Measurements from ENCODE around the gene CPSF6.
A peak's percentile ranks its signal among the peaks of the same experiment; 100 is the strongest.

The CPSF6 gene

GRCh38 chr12:69278814-69279782 is 39.7 kb downstream of the CPSF6 start:
- Histone ChIP-seq H3K4me3 (no peak overlapping the region), H3K27ac (no peak overlapping the region), H3K4me1 (peaks cover 0 to 17% (median 9%) of the 10 kb centered on the region in 4 donors), H3K36me3 (no peaks in the 10 kb centered on the region), H3K9me3 (no peaks in the 10 kb centered on the region), H3K27me3 (no peaks in the 10 kb centered on the region)
- DNase-seq = no peak
- intact Hi-C loops (cut with DNase I; ENCODE audit: low total_unique reads) = no loop called here
- TF ChIP-seq CTCF (IDR thresholded peaks at IDR 0.05) = no peak

DNA sequence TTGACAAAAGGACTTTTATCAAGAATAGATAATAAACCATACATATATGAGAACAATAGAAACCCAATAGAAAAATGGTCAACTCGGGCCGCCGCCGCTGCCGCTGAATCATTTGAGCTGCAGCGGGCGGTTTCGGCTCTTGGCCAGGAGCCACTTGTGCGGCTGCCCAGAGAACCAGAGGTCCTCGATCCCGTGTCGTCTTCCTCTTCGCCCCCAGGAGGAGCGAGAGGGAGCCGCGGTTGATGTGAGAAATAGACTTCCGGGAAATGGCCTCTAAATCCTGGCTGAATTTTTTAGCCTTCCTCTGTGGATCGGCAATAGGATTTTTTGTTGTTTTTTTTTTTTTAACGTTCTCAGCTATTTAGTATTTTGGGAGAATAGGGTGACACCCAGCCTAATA is 44.8 kb downstream of the CPSF6 start:
- no peak for TF ChIP-seq CTCF (IDR thresholded peaks at IDR 0.05)
- intact Hi-C loops (cut with DNase I; ENCODE audit: low total_unique reads) = no loop called here
- Histone ChIP-seq H3K4me1 (peaks cover 0 to 11% (median 5%) of the 10 kb centered on the region in 4 donors), H3K27ac (no peak overlapping the region), H3K4me3 (peak overlapping the region; percentile 25 to 32), H3K36me3 (no peaks in the 10 kb centered on the region), H3K27me3 (peaks cover 0 to 4% of the 10 kb centered on the region in 2 donors), H3K9me3 (no peaks in the 10 kb centered on the region)
- peak; percentile 69 to 76 for DNase-seq

- Histone ChIP-seq H3K27ac (no peak overlapping the region), H3K36me3 (no peaks in the 10 kb centered on the region), H3K9me3 (no peaks in the 10 kb centered on the region), H3K4me3 (no peak overlapping the region), H3K4me1 (peaks cover 0 to 11% (median 5%) of the 10 kb centered on the region in 4 donors), H3K27me3 (peaks cover 0 to 11% of the 10 kb centered on the region in 2 donors)
- no peak for DNase-seq
- intact Hi-C loops (cut with DNase I; ENCODE audit: low total_unique reads) = no loop called here
- no peak for TF ChIP-seq CTCF (IDR thresholded peaks at IDR 0.05)
Observed at GRCh38 chr12:69287556-69287955, 48.2 kb downstream of the CPSF6 start.

- peak; percentile 65 to 73 for DNase-seq
- Histone ChIP-seq H3K4me1 (no peaks in the 10 kb centered on the region), H3K27me3 (peaks cover 0 to 11% of the 10 kb centered on the region in 2 donors), H3K36me3 (no peaks in the 10 kb centered on the region), H3K27ac (no peak overlapping the region), H3K9me3 (no peaks in the 10 kb centered on the region), H3K4me3 (no peak overlapping the region)
- intact Hi-C loops (cut with DNase I; ENCODE audit: low total_unique reads) = no loop called here
- TF ChIP-seq CTCF (IDR thresholded peaks at IDR 0.05) = peak; percentile 40 to 45
Observed at GRCh38 chr12:69290545-69291277, 51.3 kb downstream of the CPSF6 start.

GRCh38 chr12:69291278-69291593 is 51.9 kb downstream of the CPSF6 start:
- Histone ChIP-seq H3K4me1 (no peaks in the 10 kb centered on the region), H3K36me3 (no peaks in the 10 kb centered on the region), H3K27me3 (peaks cover 0 to 10% of the 10 kb centered on the region in 2 donors), H3K27ac (no peak overlapping the region), H3K9me3 (no peaks in the 10 kb centered on the region), H3K4me3 (no peak overlapping the region)
- intact Hi-C loops (cut with DNase I; ENCODE audit: low total_unique reads) = no loop called here
- TF ChIP-seq CTCF (IDR thresholded peaks at IDR 0.05) = no peak
- DNase-seq = no peak
